ENCODE results near the gene PRKCH.

DNA sequence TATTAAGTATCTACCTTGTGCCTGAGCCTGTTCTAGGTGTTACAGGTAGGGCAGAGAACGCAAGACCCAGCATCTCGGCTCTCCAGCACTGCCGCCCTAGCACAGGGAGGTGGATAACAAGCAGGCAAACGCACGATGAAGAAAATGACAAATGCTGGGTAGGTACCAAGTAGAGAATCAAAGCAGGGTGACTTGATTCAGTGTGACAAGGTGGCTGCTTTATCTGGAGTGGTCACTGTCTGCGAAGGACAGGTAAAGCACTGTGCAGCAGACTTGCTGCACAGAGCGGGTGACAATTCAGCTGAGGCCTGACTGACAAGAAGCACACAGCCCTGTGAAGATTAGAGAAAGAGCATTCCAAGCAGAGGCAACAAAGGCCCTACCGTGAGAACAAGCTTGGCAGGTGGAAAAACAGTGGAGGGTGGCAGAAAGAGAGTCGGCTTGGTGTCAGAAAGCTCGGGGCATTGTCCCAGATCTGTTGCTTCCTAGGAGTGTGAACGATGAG lies 12.9 kb downstream of the PRKCH start:
- TF ChIP-seq POLR2AphosphoS5 (IDR thresholded peaks at IDR 0.05; ENCODE audit: borderline replicate concordance, low read depth, low read length): no peak
- TF ChIP-seq EZH2 (IDR thresholded peaks at IDR 0.05): no peak
- no peak for TF ChIP-seq FOXP2 (optimal IDR thresholded peaks at IDR 0.05; ENCODE audit: control extremely low read depth, extremely low read length, insufficient read depth)

All from SK-N-MC (cell line).